Activated CD4-positive, alpha-beta memory T cell treated with anti-CD3 and anti-CD28 coated beads for 36 hours (primary cell): Measurements from ENCODE around the gene RASA1. TPM values are rescaled to one million over a fixed set of nuclear protein-coding genes. Genes with fewer than 3 reads are reported as not detected.
"Not testable (repeated sequence)": the region's sequence is repeated elsewhere in the genome, so short reads cannot be mapped to it uniquely, and the experiment has no call there.

Source experiments
- CTCF ChIA-PET: fragments of 350-600 bp; sonication (Branson Sonifier 250); formaldehyde crosslinking; loops from one replicate; lab custom pipeline; 2021; ENCODE audit warnings: antibody characterized with exemption, inconsistent platforms; lab: Charles Lee
- POLR2A ChIA-PET: fragments of 350-600 bp; sonication (Branson Sonifier 250); formaldehyde crosslinking; loops from one replicate; lab custom pipeline; 2021; ENCODE audit warnings: antibody characterized with exemption; lab: Charles Lee
- DNase-seq: peaks from one replicate; pipeline ENCODE4 v3.0.0-alpha.2; 2020
- H3K27ac Mint-ChIP-seq: one replicate; pipeline ENCODE4 v1.8.0; 2021; ENCODE audit warnings: mixed read lengths
- H3K27me3 Mint-ChIP-seq: one replicate; pipeline ENCODE4 v1.8.0; 2021; ENCODE audit warnings: mixed read lengths
- H3K36me3 Mint-ChIP-seq: one replicate; pipeline ENCODE4 v1.8.0; 2021; ENCODE audit warnings: mixed read lengths
- H3K4me1 Mint-ChIP-seq: one replicate; pipeline ENCODE4 v1.8.0; 2021; ENCODE audit warnings: low read depth, mixed read lengths
- H3K4me3 Mint-ChIP-seq: one replicate; pipeline ENCODE4 v1.8.0; 2021; ENCODE audit warnings: mild to moderate bottlenecking, mixed read lengths
- H3K9me3 Mint-ChIP-seq: one replicate; pipeline ENCODE4 v1.8.0; 2021; ENCODE audit warnings: mixed read lengths
- intact Hi-C: fragments of 100-400 bp; cut with micrococcal nuclease; formaldehyde crosslinking; loops from one replicate; pipeline ENCODE4 v1.15.1; 2023
- total RNA-seq, 2 experiments: library from RNA; stranded (reverse); gene quantifications; one replicate each; pipeline ENCODE4 v1.2.3, GENCODE V29; 2021

RASA1 gene
- total RNA-seq, 2 experiments from 2014 or later, result 25.1 to 25.4 TPM

- no peak overlapping the region for H3K27ac Mint-ChIP-seq
- H3K9me3 Mint-ChIP-seq, result no peaks in the 10 kb centered on the region
- ChIA-PET CTCF (no interaction called here), POLR2A (no interaction called here)
- DNase-seq, result no peak
- peaks cover 7% of the 10 kb centered on the region for H3K4me1 Mint-ChIP-seq
- H3K36me3 Mint-ChIP-seq, result no peaks in the 10 kb centered on the region
- H3K4me3 Mint-ChIP-seq, result no peak overlapping the region
- intact Hi-C loops, result no loop called here
- H3K27me3 Mint-ChIP-seq, result no peaks in the 10 kb centered on the region
Measured at GRCh38 chr5:87260604-87261192, 7.0 kb upstream of the RASA1 start.

DNA sequence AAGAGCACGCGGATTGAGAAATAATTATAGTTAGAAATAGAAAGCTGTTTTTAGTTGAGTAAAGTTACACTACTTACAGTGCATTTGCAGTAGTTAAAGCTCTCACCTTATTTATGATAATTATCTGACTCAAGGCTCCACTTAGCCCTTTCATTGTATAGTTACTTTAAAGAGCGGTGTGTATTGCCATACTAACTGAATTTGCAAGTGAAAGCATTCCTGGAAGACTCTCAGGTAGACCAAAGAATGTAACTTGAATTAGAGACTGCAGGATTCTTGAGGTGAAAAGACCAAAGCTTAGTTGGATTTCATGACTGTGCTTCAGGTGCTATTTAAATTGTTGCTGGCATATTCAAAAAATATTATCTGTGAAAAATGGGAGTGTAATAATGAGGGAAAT, 4.2 kb upstream of the RASA1 start:
- intact Hi-C loops, result no loop called here
- H3K27ac Mint-ChIP-seq, result no peak overlapping the region
- POLR2A ChIA-PET, result no interaction called here
- peaks cover 15% of the 10 kb centered on the region for H3K4me1 Mint-ChIP-seq
- CTCF ChIA-PET, result no interaction called here
- no peak for DNase-seq
- no peaks in the 10 kb centered on the region for H3K9me3 Mint-ChIP-seq
- peaks cover 2% of the 10 kb centered on the region for H3K36me3 Mint-ChIP-seq
- H3K4me3 Mint-ChIP-seq, result no peak overlapping the region
- no peaks in the 10 kb centered on the region for H3K27me3 Mint-ChIP-seq

DNA sequence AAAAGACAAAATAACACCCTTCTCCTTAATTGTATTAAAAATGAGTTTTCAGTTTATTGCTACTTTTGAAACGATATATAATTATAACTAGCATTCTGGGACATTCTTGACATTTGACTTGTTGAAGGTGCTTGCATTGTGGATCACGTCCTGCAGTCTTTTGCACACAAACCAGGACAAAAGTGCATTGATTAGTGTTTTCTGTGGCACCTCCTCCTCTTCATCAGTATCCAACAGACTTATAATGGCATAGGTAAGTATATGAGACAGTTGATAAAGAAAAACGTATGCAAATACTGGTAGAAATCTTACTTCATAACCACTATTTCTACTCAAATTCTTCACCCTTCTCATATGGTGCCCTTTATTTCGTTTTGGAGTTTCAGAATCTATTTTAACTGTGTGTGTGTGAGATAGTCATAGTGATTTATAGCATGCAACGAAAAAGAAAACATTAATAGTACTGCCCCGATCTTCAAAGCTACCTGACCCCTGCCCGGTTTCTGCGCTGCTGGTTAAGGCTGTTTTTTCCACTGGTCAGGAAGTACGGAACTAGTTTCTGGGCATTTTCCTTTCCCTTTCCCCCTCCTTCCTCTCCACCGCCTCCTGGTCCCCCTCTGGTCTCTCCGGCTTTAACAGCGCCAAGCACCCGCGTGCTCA, 639 bp upstream of the RASA1 start:
- intact Hi-C loops, result loop anchor here (1.0 to 5.0 kb wide), 6 partner anchors 15 to 650 kb away; partner anchors contain the start of gene COX7C
- DNase-seq, result no peak
- ChIA-PET CTCF (interaction anchor here (0.5 to 1.9 kb wide), 4 partner anchors 13 to 133 kb away, joined by 3 to 8 read pairs (median 4); no protein-coding TSS in a partner anchor), POLR2A (interaction anchor here (1.0 to 1.7 kb wide), 3 partner anchors 124 to 151 kb away, joined by 4 to 11 read pairs (median 5); partner anchors contain the start of gene CCNH)
- H3K36me3 Mint-ChIP-seq, result peaks cover 7% of the 10 kb centered on the region
- H3K4me1 Mint-ChIP-seq, result peaks cover 32% of the 10 kb centered on the region
- no peaks in the 10 kb centered on the region for H3K27me3 Mint-ChIP-seq
- H3K4me3 Mint-ChIP-seq, result peak overlapping the region; percentile 99
- peak overlapping the region; percentile 99 for H3K27ac Mint-ChIP-seq
- H3K9me3 Mint-ChIP-seq, result no peaks in the 10 kb centered on the region

- DNase-seq, result peak; percentile 85
- H3K4me3 Mint-ChIP-seq, result peak overlapping the region; percentile 99
- no peaks in the 10 kb centered on the region for H3K27me3 Mint-ChIP-seq
- POLR2A ChIA-PET, result interaction anchor here (0.6 to 1.7 kb wide), 6 partner anchors 79 to 152 kb away, joined by 3 to 11 read pairs (median 4); partner anchors contain the start of gene CCNH
- intact Hi-C loops, result loop anchor here (1.0 to 5.0 kb wide), 4 partner anchors 32 to 651 kb away; partner anchors contain the start of genes CCNH and COX7C
- H3K27ac Mint-ChIP-seq, result peak overlapping the region; percentile 99
- no peaks in the 10 kb centered on the region for H3K9me3 Mint-ChIP-seq
- H3K36me3 Mint-ChIP-seq, result peaks cover 9% of the 10 kb centered on the region
- CTCF ChIA-PET, result interaction anchor here (0.7 to 1.9 kb wide), 6 partner anchors 8 to 151 kb away, joined by 3 to 8 read pairs (median 3); no protein-coding TSS in a partner anchor
- peaks cover 36% of the 10 kb centered on the region for H3K4me1 Mint-ChIP-seq
Measured at GRCh38 chr5:87268126-87268969, 665 bp downstream of the RASA1 start.

GRCh38 chr5:87268970-87269377, 1.3 kb downstream of the RASA1 start:
- Mint-ChIP-seq H3K27me3 (no peaks in the 10 kb centered on the region), H3K9me3 (no peaks in the 10 kb centered on the region), H3K36me3 (peaks cover 10% of the 10 kb centered on the region), H3K4me1 (peaks cover 38% of the 10 kb centered on the region), H3K4me3 (peak overlapping the region; percentile 99), H3K27ac (peak overlapping the region; percentile 99)
- ChIA-PET POLR2A (interaction anchor here (1.2 to 1.4 kb wide), 2 partner anchors 95 to 143 kb away, joined by 3 read pairs; no protein-coding TSS in a partner anchor), CTCF (interaction anchor here (0.7 to 1.9 kb wide), 4 partner anchors 107 to 152 kb away, joined by 3 to 8 read pairs (median 4); no protein-coding TSS in a partner anchor)
- no peak for DNase-seq
- intact Hi-C loops, result loop anchor here (1.0 to 5.0 kb wide), 4 partner anchors 32 to 652 kb away; partner anchors contain the start of genes CCNH and COX7C

DNA sequence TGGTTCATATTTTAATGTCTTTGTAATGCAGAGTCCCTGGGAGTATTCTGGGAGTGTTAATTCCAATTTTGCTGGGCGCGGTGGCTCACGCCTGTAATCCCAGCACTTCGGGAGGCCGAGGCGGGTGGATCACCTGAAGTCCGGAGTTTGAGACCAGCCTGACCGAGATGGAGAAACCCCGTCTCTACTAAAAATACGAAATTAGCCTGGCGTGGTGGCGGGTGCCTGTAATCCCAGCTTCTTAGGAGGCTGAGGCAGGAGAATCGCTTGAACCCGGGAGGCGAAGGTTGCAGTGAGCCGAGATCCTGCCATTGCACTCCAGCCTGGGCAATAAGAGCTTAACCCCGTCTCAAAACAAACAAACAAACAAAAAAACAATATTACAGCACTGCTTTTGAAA, 3.2 kb downstream of the RASA1 start:
- POLR2A ChIA-PET, intact Hi-C loops, H3K27me3 Mint-ChIP-seq, H3K36me3 Mint-ChIP-seq, H3K9me3 Mint-ChIP-seq, H3K27ac Mint-ChIP-seq, DNase-seq, H3K4me3 Mint-ChIP-seq, CTCF ChIA-PET: not testable (repeated sequence)
- H3K4me1 Mint-ChIP-seq, result peaks cover 50% of the 10 kb centered on the region

- ChIA-PET CTCF (interaction anchor here (0.8 kb wide), 1 partner anchor 9 kb away, joined by 3 read pairs; the partner anchor contains the start of gene RASA1), POLR2A (no interaction called here)
- Mint-ChIP-seq H3K36me3 (peaks cover 13% of the 10 kb centered on the region), H3K27me3 (no peaks in the 10 kb centered on the region), H3K4me3 (no peak overlapping the region), H3K4me1 (peaks cover 58% of the 10 kb centered on the region), H3K27ac (no peak overlapping the region), H3K9me3 (no peaks in the 10 kb centered on the region)
- intact Hi-C loops, result no loop called here
- DNase-seq, result no peak
Measured at GRCh38 chr5:87276655-87277054, 9.0 kb downstream of the RASA1 start.

DNA sequence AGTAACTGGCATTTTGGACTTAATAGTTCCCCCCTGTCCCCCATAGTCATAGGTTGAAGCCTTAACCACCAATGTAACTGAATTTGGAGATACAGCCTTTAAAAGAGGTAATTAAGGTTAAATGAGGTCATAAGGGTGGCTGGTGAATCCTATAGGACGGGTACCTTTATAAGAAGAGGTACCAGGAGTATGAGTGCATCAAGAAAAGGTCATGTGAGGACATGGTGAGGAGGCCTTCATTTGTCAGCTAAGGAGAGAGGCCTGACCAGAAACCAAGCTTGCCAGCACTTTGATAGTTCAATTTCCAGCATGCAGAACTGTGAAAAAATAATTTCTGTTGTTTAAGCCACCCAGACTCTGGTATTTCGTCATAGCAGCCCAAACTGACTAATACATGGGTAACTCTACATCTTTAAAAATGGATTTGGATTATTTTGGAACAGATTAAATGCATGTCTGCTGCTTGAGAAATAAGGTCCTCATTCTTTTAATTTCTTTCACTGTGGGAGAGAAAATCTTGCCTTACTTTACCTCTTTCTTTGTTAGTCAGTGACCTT, 9.7 kb downstream of the RASA1 start:
- peak overlapping the region; percentile 15 for H3K27ac Mint-ChIP-seq
- H3K4me3 Mint-ChIP-seq, result no peak overlapping the region
- H3K36me3 Mint-ChIP-seq, result peaks cover 17% of the 10 kb centered on the region
- peaks cover 59% of the 10 kb centered on the region for H3K4me1 Mint-ChIP-seq
- POLR2A ChIA-PET, result no interaction called here
- intact Hi-C loops, result no loop called here
- no peaks in the 10 kb centered on the region for H3K27me3 Mint-ChIP-seq
- CTCF ChIA-PET, result interaction anchor here (0.5 kb wide), 1 partner anchor 249 kb away, joined by 3 read pairs; no protein-coding TSS in a partner anchor
- DNase-seq, result no peak
- no peaks in the 10 kb centered on the region for H3K9me3 Mint-ChIP-seq

DNA sequence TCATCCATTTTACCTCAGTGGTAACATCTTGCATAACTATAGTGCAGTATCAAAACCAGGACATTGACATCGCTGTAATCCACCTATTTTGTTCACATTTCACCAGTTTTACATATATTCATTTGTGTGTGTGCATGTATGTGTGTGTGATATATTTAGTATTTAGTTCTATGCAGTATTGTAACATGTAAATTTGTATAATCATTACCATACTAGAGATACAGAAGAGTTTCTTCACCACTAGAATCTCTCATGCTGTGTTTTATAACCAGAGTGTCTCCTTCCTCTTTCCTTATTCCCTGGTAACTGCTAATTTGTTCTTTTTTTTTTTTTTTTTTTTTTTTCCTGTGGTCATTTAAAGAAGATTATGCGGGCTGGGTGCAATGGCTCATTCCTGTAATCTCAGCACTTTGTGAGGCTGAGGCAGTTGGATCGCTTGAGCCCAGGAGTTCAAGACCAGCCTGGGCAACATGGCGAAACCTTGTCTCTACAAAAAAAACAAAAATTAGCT, 11.0 kb downstream of the RASA1 start:
- ChIA-PET POLR2A (no interaction called here), CTCF (no interaction called here)
- DNase-seq, result no peak
- intact Hi-C loops, result no loop called here
- Mint-ChIP-seq H3K9me3 (no peaks in the 10 kb centered on the region), H3K27ac (no peak overlapping the region), H3K27me3 (no peaks in the 10 kb centered on the region), H3K4me3 (no peak overlapping the region), H3K4me1 (peaks cover 63% of the 10 kb centered on the region), H3K36me3 (peaks cover 15% of the 10 kb centered on the region)

DNA sequence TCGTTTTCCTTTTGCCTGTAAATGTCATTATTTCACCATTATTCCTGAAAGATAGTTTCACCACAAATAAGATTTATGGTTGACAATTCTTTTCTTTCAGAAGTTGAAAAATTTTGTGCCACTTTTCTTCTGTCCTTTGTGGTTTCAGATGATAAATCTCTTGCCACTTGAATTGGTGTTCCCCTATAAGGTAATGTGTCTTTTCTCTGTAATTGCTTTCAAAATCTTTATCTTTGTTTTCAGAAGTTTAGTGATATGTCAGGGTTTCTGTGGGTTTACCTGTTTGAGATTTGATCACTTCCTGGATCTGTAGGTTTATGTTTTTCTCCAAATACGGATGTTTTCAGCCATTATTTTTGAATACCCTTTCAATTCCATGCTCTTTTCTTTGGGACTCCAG, 14.6 kb downstream of the RASA1 start:
- ChIA-PET CTCF (interaction anchor here (1.4 kb wide), 1 partner anchor 14 kb away, joined by 3 read pairs; the partner anchor contains the start of gene RASA1), POLR2A (no interaction called here)
- Mint-ChIP-seq H3K4me3 (peak overlapping the region; percentile 70), H3K27me3 (no peaks in the 10 kb centered on the region), H3K27ac (peak overlapping the region; percentile 89), H3K9me3 (no peaks in the 10 kb centered on the region), H3K4me1 (peaks cover 48% of the 10 kb centered on the region), H3K36me3 (peaks cover 20% of the 10 kb centered on the region)
- DNase-seq, result no peak
- intact Hi-C loops, result loop anchor here (1.0 to 5.0 kb wide), 5 partner anchors 15 to 161 kb away; partner anchors contain the start of genes CCNH and RASA1

DNA sequence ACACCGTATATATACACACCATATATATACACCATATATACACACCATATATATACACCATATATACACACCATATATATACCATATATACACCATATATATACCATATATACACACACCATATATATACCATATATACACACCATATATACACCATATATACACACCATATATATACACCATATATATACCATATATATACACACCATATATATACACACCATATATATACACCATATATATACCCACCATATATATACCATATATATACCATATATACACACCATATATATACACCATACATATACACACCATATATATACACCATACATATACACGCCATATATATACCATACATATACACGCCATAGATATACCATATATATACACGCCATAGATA, 19.6 kb downstream of the RASA1 start:
- H3K27ac Mint-ChIP-seq, H3K4me3 Mint-ChIP-seq, POLR2A ChIA-PET, H3K27me3 Mint-ChIP-seq, DNase-seq, intact Hi-C loops, CTCF ChIA-PET: not testable (repeated sequence)
- Mint-ChIP-seq H3K36me3 (peaks cover 28% of the 10 kb centered on the region), H3K9me3 (peaks cover 13% of the 10 kb centered on the region), H3K4me1 (peaks cover 34% of the 10 kb centered on the region)
